ENCODE data around the gene SLC26A2.

DNA sequence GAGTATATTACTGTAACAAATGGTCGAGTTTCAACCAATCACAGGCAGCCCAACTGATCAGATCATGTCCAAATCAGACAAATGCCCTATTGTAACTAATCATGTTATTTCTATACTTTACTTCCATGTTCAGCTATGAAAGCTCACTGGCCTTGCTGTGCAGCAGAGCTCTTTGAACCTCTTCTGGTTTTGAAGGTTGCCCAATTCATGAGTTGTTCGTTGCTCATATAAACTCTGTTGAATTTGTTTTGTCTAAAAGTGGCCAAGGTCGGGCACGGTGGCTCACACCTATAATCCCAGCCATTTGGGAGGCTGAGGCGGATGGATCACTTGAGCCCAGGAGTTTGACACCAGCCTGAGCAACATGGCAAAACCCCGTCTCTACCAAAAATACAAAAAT is 37.6 kb upstream of the SLC26A2 start:
- TF ChIP-seq EP300 (IDR thresholded peaks at IDR 0.05): no peak
- TF ChIP-seq, protein P1, sequence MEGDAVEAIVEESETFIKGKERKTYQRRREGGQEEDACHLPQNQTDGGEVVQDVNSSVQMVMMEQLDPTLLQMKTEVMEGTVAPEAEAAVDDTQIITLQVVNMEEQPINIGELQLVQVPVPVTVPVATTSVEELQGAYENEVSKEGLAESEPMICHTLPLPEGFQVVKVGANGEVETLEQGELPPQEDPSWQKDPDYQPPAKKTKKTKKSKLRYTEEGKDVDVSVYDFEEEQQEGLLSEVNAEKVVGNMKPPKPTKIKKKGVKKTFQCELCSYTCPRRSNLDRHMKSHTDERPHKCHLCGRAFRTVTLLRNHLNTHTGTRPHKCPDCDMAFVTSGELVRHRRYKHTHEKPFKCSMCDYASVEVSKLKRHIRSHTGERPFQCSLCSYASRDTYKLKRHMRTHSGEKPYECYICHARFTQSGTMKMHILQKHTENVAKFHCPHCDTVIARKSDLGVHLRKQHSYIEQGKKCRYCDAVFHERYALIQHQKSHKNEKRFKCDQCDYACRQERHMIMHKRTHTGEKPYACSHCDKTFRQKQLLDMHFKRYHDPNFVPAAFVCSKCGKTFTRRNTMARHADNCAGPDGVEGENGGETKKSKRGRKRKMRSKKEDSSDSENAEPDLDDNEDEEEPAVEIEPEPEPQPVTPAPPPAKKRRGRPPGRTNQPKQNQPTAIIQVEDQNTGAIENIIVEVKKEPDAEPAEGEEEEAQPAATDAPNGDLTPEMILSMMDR (IDR thresholded peaks at IDR 0.05): no peak
- TF ChIP-seq POLR2A (IDR thresholded peaks at IDR 0.05): no peak

Measured in sigmoid colon (tissue), 4 donors.